ENCODE measurements around the gene ATP6V0E1.

The ATP6V0E1 gene

GRCh38 chr5:172985596-172985995 is 2.0 kb downstream of the ATP6V0E1 start:
- Histone ChIP-seq H3K9ac (ENCODE audit: low read depth, low read length) (no peak overlapping the region), H3K27ac (ENCODE audit: low read length) (no peak overlapping the region), H3K4me1 (ENCODE audit: insufficient read depth, low read length) (0 out of 2 replicates have a peak, but pooled peaks cover 5% of the 10 kb centered on the region), H3K36me3 (ENCODE audit: insufficient read depth, low read depth, low read length) (peaks cover 19% of the 10 kb centered on the region; the same call in 1 of the 2 replicates), H3K9me3 (ENCODE audit: insufficient read depth, low read depth, low read length) (no peaks in the 10 kb centered on the region), H3K4me3 (ENCODE audit: low read length) (peak overlapping the region; percentile 50), H3K27me3 (ENCODE audit: insufficient read depth, low read length) (no peaks in the 10 kb centered on the region)

GRCh38 chr5:172988276-172988675 is 4.7 kb downstream of the ATP6V0E1 start:
- peaks cover 19% of the 10 kb centered on the region; the same call in 1 of the 2 replicates for H3K36me3 ChIP-seq (ENCODE audit: insufficient read depth, low read depth, low read length)
- no peak overlapping the region for H3K9ac ChIP-seq (ENCODE audit: low read depth, low read length)
- no peak overlapping the region for H3K27ac ChIP-seq (ENCODE audit: low read length)

GRCh38 chr5:172990776-172991175 is 7.2 kb downstream of the ATP6V0E1 start:
- H3K27ac ChIP-seq (ENCODE audit: low read length) = no peak overlapping the region
- H3K27me3 ChIP-seq (ENCODE audit: insufficient read depth, low read length) = no peaks in the 10 kb centered on the region
- no peaks in the 10 kb centered on the region for H3K9me3 ChIP-seq (ENCODE audit: insufficient read depth, low read depth, low read length)
- H3K9ac ChIP-seq (ENCODE audit: low read depth, low read length) = no peak overlapping the region
- H3K4me3 ChIP-seq (ENCODE audit: low read length) = no peak overlapping the region
- no peaks in the 10 kb centered on the region for H3K4me1 ChIP-seq (ENCODE audit: insufficient read depth, low read length)
- peaks cover 39% of the 10 kb centered on the region for H3K36me3 ChIP-seq (ENCODE audit: insufficient read depth, low read depth, low read length)

More at GRCh38 chr5:172988276-172988675, 4.7 kb downstream of the ATP6V0E1 start:
- no peak overlapping the region for H3K4me3 ChIP-seq (ENCODE audit: low read length)
- no peaks in the 10 kb centered on the region for H3K9me3 ChIP-seq (ENCODE audit: insufficient read depth, low read depth, low read length)
- 0 out of 2 replicates have a peak, but pooled peaks cover 5% of the 10 kb centered on the region for H3K4me1 ChIP-seq (ENCODE audit: insufficient read depth, low read length)
- H3K27me3 ChIP-seq (ENCODE audit: insufficient read depth, low read length) = no peaks in the 10 kb centered on the region

GRCh38 chr5:172994405-172994804 is 10.8 kb downstream of the ATP6V0E1 start:
- Histone ChIP-seq H3K27ac (ENCODE audit: low read length) (no peak overlapping the region), H3K9ac (ENCODE audit: low read depth, low read length) (no peak overlapping the region), H3K36me3 (ENCODE audit: insufficient read depth, low read depth, low read length) (peaks cover 36% of the 10 kb centered on the region), H3K9me3 (ENCODE audit: insufficient read depth, low read depth, low read length) (no peaks in the 10 kb centered on the region), H3K4me3 (ENCODE audit: low read length) (no peak overlapping the region), H3K27me3 (ENCODE audit: insufficient read depth, low read length) (no peaks in the 10 kb centered on the region), H3K4me1 (ENCODE audit: insufficient read depth, low read length) (no peaks in the 10 kb centered on the region)

GRCh38 chr5:172999372-172999973 is 15.9 kb downstream of the ATP6V0E1 start:
- no peak overlapping the region for H3K27ac ChIP-seq (ENCODE audit: low read length)
- no peaks in the 10 kb centered on the region for H3K27me3 ChIP-seq (ENCODE audit: insufficient read depth, low read length)
- no peak overlapping the region for H3K4me3 ChIP-seq (ENCODE audit: low read length)
- no peaks in the 10 kb centered on the region for H3K4me1 ChIP-seq (ENCODE audit: insufficient read depth, low read length)
- no peaks in the 10 kb centered on the region for H3K9me3 ChIP-seq (ENCODE audit: insufficient read depth, low read depth, low read length)
- H3K9ac ChIP-seq (ENCODE audit: low read depth, low read length) = no peak overlapping the region
- H3K36me3 ChIP-seq (ENCODE audit: insufficient read depth, low read depth, low read length) = peaks cover 28% of the 10 kb centered on the region

- no peak overlapping the region for H3K4me3 ChIP-seq (ENCODE audit: low read length)
- no peaks in the 10 kb centered on the region for H3K9me3 ChIP-seq (ENCODE audit: insufficient read depth, low read depth, low read length)
- H3K36me3 ChIP-seq (ENCODE audit: insufficient read depth, low read depth, low read length) = peaks cover 23% of the 10 kb centered on the region
- no peaks in the 10 kb centered on the region for H3K4me1 ChIP-seq (ENCODE audit: insufficient read depth, low read length)
- no peak overlapping the region for H3K9ac ChIP-seq (ENCODE audit: low read depth, low read length)
- H3K27ac ChIP-seq (ENCODE audit: low read length) = no peak overlapping the region
- H3K27me3 ChIP-seq (ENCODE audit: insufficient read depth, low read length) = no peaks in the 10 kb centered on the region
These were observed 16.4 kb downstream of the ATP6V0E1 start for GRCh38 chr5:172999974-173000373.

- Histone ChIP-seq H3K36me3 (ENCODE audit: insufficient read depth, low read depth, low read length) (peaks cover 9% of the 10 kb centered on the region), H3K4me3 (ENCODE audit: low read length) (no peak overlapping the region), H3K9me3 (ENCODE audit: insufficient read depth, low read depth, low read length) (no peaks in the 10 kb centered on the region), H3K27me3 (ENCODE audit: insufficient read depth, low read length) (no peaks in the 10 kb centered on the region), H3K27ac (ENCODE audit: low read length) (no peak overlapping the region), H3K9ac (ENCODE audit: low read depth, low read length) (no peak overlapping the region), H3K4me1 (ENCODE audit: insufficient read depth, low read length) (no peaks in the 10 kb centered on the region)
These were observed 17.8 kb downstream of the ATP6V0E1 start for GRCh38 chr5:173001229-173001841.

GRCh38 chr5:173003360-173003759 is 19.8 kb downstream of the ATP6V0E1 start:
- no peaks in the 10 kb centered on the region for H3K4me1 ChIP-seq (ENCODE audit: insufficient read depth, low read length)
- no peak overlapping the region for H3K9ac ChIP-seq (ENCODE audit: low read depth, low read length)
- H3K27me3 ChIP-seq (ENCODE audit: insufficient read depth, low read length) = no peaks in the 10 kb centered on the region
- no peaks in the 10 kb centered on the region for H3K36me3 ChIP-seq (ENCODE audit: insufficient read depth, low read depth, low read length)
- no peaks in the 10 kb centered on the region for H3K9me3 ChIP-seq (ENCODE audit: insufficient read depth, low read depth, low read length)
- no peak overlapping the region for H3K27ac ChIP-seq (ENCODE audit: low read length)
- H3K4me3 ChIP-seq (ENCODE audit: low read length) = no peak overlapping the region

- Histone ChIP-seq H3K9me3 (ENCODE audit: insufficient read depth, low read depth, low read length) (no peaks in the 10 kb centered on the region), H3K36me3 (ENCODE audit: insufficient read depth, low read depth, low read length) (no peaks in the 10 kb centered on the region), H3K27me3 (ENCODE audit: insufficient read depth, low read length) (no peaks in the 10 kb centered on the region), H3K27ac (ENCODE audit: low read length) (no peak overlapping the region), H3K9ac (ENCODE audit: low read depth, low read length) (no peak overlapping the region; the same call in 1 of the 2 replicates), H3K4me1 (ENCODE audit: insufficient read depth, low read length) (no peaks in the 10 kb centered on the region), H3K4me3 (ENCODE audit: low read length) (no peak overlapping the region)
These were observed 20.4 kb downstream of the ATP6V0E1 start for GRCh38 chr5:173004013-173004412.

- no peak overlapping the region for H3K9ac ChIP-seq (ENCODE audit: low read depth, low read length)
- H3K27me3 ChIP-seq (ENCODE audit: insufficient read depth, low read length) = no peaks in the 10 kb centered on the region
- no peak overlapping the region for H3K27ac ChIP-seq (ENCODE audit: low read length)
- no peaks in the 10 kb centered on the region for H3K9me3 ChIP-seq (ENCODE audit: insufficient read depth, low read depth, low read length)
- H3K4me1 ChIP-seq (ENCODE audit: insufficient read depth, low read length) = no peaks in the 10 kb centered on the region
- no peaks in the 10 kb centered on the region for H3K36me3 ChIP-seq (ENCODE audit: insufficient read depth, low read depth, low read length)
- no peak overlapping the region for H3K4me3 ChIP-seq (ENCODE audit: low read length)
These were observed 20.9 kb downstream of the ATP6V0E1 start for GRCh38 chr5:173004447-173004846.

GRCh38 chr5:173010021-173010420 is 26.4 kb downstream of the ATP6V0E1 start:
- Histone ChIP-seq H3K4me3 (ENCODE audit: low read length) (no peak overlapping the region), H3K9me3 (ENCODE audit: insufficient read depth, low read depth, low read length) (no peaks in the 10 kb centered on the region), H3K9ac (ENCODE audit: low read depth, low read length) (no peak overlapping the region), H3K36me3 (ENCODE audit: insufficient read depth, low read depth, low read length) (no peaks in the 10 kb centered on the region), H3K27ac (ENCODE audit: low read length) (no peak overlapping the region), H3K27me3 (ENCODE audit: insufficient read depth, low read length) (no peaks in the 10 kb centered on the region), H3K4me1 (ENCODE audit: insufficient read depth, low read length) (no peaks in the 10 kb centered on the region; the same call in 1 of the 2 replicates)
